NOMO-1 (cell line): ENCODE measurements around the gene OSBPL10.
"Not testable (repeated sequence)": the region's sequence is repeated elsewhere in the genome, so short reads cannot be mapped to it uniquely, and the experiment has no call there.

Experiments used
- DNase-seq, 2 experiments: peaks; one replicate each; lab custom pipeline; 2025; ENCODE audit not compliant: unreplicated experiment in 2 of 2; lab: John Stamatoyannopoulos, UW

Gene OSBPL10

DNA sequence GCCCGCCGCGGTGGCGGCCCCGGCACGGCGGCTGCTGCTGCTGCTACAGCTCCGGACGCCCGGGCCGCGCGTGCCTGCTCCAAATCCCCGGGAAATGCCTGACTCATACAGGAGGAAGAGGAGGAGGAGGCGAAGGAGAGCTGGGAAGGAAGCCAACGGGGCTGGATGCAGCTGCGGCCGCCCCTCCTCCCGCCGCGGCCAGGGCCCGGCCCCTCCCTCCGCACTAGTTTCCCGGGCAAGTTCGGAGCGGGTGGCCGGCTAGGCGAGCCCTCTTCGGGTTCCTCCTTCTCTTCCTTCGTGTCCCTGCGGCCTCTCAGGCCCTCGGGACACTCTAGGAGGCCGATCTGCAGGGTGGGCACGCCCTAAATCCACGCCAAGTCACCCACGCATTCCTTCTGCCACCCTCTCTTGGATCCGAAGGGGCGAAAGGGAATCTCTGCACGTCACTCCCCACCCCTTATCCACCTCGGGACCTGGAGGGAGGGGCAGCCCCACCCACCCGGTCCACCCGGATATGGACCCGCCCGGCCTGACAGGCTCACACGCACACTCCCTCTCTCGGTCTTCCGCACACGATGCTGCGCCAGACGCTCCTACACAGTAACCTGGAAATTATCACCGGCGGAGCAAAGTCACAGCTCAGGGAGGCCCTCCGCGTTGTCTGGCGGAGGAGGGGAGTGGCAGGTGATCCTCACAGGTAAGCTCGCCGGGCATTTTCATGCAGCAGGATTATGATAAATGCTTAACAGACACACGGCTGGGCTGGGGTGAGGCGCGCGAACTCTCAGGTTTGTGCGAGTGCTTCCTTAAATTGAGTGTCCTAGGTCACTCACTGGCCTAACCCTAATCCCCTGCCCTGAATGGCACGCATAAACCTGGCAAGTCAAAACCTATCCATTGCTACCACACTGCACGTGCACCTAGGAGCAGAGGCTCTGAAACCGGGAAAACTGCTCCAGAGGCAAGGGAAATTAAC is at the start of gene OSBPL10, which contains the start of gene ZNF860:
OSBPL10 (minus strand) TSS at position 57 of the 976 bp plus-strand sequence. CDS start 83 bp downstream, outside the sequence.
ZNF860 (plus strand) TSS at position 545 of the 976 bp plus-strand sequence. CDS start 7,330 bp downstream, outside the sequence.
- DNase-seq, result peak in 1 of 2 experiments; percentile 6

- peak in 1 of 2 experiments; percentile 15 for DNase-seq
These were observed 45.5 kb upstream of the OSBPL10 start for GRCh38 chr3:32026593-32026992.

GRCh38 chr3:32022947-32023346 is 41.9 kb upstream of the OSBPL10 start:
- DNase-seq, result no peak

DNA sequence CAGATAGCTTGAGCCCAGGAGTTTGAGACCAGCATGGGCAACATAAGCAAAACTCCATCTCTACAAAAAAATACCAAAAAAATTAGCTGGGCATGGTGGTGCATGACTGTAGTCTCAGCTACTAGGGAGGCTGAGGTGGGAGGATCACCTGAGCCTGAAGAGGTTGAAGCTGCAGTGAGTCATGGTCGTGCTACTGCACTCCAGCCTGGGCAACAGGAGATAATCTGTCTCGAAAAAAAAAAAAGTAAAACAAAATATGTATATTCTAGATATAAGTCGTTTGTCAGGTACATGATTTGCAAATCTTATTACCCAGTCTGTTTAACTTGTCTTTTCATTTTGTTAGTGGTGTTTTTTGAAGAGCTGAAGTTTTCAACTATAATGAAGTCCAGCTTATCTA is 40.7 kb upstream of the OSBPL10 start:
- DNase-seq, result no peak

GRCh38 chr3:32021155-32021554 is 40.1 kb upstream of the OSBPL10 start:
- DNase-seq, result no peak

DNA sequence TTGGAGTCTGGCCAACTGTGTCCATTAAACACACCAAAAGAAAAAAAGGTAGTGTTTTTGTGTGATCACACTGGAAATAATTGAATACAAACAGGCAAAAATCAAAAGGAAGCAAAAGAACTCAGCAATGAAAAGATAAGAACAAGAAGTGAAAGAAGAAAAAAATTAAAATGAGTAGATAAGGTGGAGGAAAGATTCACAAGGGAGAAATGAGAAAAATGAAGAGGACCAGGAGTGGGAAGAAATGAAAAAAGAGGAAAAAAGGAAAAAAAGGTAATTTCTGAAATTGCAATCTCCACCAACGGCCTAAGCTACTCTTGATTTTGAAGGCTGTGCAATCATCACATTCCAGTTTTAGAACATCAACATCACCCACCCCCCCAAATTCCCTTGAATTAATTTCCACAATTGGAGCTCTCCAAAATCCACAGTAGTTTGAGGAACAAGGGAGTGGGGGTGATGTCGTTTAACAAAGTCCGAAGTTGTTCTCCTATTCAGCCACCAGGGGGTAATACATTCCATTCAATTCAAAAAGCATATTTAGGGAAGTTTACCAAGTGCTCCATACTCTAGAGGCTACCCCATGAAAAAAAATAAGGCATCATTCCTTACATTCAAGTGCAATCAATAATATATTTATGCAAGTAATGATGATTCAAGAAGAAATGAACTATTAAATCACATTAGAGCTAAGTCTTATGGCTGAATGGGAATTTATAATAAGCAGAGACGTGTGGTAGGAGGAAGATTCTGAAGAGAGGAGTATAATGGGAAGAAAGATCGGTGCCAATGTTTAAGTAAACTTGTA is 37.9 kb upstream of the OSBPL10 start:
- peak in 1 of 2 experiments; percentile 60 for DNase-seq

- DNase-seq, result no peak
These were observed 36.2 kb upstream of the OSBPL10 start for GRCh38 chr3:32017286-32017685.

- not testable (repeated sequence) for DNase-seq
These were observed 34.6 kb upstream of the OSBPL10 start for GRCh38 chr3:32015638-32016037.

- not testable (repeated sequence) for DNase-seq
These were observed 29.6 kb upstream of the OSBPL10 start for GRCh38 chr3:32010699-32011098.

- DNase-seq, result no peak
These were observed 28.9 kb upstream of the OSBPL10 start for GRCh38 chr3:32009957-32010356.

- no peak for DNase-seq
These were observed 28.0 kb upstream of the OSBPL10 start for GRCh38 chr3:32009101-32009500.

DNA sequence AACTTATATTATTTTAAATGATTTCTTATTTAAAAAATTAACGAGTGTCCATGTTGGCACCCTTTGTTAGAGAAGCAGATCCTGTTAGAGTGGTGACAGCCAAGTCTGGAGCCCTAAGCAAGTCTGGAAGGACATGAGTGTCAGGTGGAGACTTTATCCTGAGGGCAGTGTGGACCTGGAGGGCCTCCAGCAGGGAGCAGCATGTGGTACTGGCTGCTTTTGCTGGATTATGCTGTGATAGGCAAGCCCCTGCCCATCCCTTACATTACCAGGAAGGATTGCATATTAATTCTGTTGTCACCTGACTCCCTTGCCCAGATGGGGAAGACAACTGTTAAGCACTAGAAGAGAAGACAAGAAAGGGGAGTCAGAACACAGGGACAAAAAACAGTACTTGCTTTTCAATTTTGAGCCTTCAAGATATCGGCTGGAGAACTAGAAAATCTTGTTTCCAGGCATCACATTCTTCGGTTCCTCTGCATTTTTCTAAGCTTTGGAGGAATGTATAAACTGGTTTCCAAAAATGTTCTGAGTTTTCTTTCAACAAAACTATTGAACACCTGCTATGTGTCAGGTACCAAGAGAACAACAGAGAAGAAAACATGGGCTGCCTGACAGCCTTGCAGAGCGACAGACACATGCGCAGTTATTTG is 23.2 kb upstream of the OSBPL10 start:
- no peak for DNase-seq

DNA sequence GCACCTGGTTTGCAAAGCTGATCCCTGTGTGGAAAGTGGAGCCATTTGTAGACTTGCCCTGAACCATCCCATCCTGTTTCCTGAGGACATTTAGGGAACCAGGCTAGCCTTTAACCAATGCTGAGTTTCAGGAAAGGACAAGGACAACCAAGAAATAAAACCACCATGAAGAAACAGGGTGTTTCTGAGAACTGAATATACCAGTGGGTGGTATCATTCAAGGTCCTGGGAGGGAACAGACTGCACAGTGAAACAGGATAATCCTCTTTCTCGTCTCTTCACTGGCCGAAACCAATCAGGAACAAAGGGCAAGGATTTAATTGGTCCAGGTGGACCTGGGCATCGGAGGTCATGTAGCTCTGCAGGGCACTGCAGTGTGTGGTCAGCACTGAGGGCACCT is 22.3 kb upstream of the OSBPL10 start:
- no peak for DNase-seq

DNA sequence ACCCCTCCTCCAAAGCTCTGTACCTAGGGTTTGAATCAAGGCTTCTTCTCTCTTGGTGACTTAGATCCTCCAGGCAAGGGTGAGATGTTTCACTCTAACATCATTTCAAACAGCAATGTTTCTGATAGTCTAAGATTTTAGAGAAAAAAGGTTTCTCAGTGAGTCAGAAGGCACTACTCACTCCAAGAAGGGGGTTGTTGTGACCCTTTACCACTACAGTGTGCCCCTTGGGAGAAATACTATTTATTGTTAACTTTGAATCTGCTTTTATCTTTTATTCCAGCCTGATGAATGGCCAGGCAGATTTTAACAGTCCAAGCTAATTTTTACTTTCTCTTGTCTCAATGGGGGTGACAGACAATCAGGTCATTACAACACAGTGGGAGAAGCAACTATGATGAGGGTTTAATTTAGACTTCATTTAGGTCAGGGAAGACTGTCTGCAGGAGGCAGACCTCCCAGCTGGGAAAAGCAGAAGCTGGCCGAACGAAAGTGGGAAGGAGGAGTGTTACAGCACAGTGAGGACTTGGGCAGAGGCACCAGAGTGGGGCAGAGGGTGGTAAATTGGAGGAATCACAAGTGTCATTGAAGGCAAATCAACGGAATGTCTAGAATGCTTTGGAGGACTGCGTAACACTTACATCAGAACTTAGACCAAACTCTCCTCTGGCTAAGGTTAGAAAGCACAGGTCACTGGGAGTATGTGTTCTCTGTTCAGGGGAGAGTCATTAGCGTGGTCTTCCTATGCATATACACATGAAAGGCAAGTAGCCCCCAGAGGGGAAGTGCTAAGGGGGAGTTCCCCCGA is 21.7 kb upstream of the OSBPL10 start:
- DNase-seq, result peak in 1 of 2 experiments; percentile 19

GRCh38 chr3:32000877-32001276 is 19.8 kb upstream of the OSBPL10 start:
- no peak for DNase-seq

GRCh38 chr3:31999907-32000439 is 18.9 kb upstream of the OSBPL10 start:
- DNase-seq, result no peak

DNA sequence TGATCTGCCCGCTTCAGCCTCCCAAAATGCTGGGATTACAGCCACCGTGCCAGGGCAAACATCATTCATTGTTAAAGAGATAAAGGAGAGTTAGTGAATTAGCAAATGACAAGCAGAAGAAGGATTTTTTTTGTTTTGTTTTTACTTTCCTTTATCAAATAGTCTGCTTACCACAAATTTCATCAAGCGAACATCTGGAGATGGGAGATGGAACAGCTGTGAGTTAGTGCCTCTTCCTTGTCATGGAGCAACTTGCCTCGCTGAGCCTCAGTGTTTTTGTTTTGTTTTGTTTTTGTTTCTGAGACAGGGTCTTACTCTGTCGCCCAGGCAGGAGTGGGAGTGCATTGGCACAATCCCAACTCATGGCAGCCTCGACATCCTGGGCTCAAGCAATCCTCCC is 16.4 kb upstream of the OSBPL10 start:
- no peak for DNase-seq

GRCh38 chr3:31996195-31996594 is 15.1 kb upstream of the OSBPL10 start:
- no peak for DNase-seq

DNA sequence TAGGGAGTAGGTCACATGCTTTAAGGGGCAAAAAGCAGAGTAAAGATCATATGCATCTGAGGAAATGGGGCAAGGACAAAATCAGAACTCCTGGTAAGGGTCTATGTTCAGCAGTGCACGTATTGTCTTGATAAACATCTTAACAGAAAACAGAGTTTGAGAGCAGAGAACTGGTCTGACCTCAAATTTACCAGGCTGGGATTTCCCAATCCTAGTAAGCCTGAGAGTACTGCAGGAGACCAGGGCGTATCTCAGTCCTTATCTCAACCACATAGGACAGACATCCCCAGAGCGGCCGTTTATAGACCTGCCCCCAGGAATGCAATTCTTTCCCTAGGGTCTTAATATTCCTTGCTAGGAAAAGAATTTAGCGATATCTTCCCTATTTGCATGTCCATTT is 14.0 kb upstream of the OSBPL10 start:
- not testable (repeated sequence) for DNase-seq

DNA sequence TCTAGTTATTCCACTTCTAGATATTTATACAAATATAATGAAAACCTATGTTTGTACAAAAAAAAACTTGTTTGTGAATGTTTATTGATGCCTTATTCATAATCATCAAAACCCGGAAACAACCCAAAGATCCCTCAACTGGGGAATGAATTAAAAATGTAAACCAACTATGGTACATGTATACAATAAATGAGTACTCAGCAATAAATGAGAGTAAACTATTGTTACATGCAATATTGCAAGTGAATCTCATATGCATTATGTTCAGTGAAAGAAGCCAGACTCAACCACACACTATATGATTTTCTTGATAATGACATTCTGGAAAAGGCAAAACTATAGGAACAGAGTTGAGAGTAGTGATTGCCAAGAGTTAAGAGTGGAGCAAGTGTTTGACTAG is 12.8 kb upstream of the OSBPL10 start:
- no peak for DNase-seq
